HG03558 (cell line): ENCODE data around the gene ADAT3.
A peak's percentile ranks its signal among the peaks of the same experiment; 100 is the strongest.

Experiments
- ATAC-seq: cut with Tn5 transposase; IDR thresholded peaks from one replicate; pipeline ENCODE4 v1.9.1; 2021; ENCODE audit warnings: moderate number of reproducible peaks; ENCODE audit not compliant: unreplicated experiment; ENCODE audit errors: extremely low read depth

Gene ADAT3

DNA sequence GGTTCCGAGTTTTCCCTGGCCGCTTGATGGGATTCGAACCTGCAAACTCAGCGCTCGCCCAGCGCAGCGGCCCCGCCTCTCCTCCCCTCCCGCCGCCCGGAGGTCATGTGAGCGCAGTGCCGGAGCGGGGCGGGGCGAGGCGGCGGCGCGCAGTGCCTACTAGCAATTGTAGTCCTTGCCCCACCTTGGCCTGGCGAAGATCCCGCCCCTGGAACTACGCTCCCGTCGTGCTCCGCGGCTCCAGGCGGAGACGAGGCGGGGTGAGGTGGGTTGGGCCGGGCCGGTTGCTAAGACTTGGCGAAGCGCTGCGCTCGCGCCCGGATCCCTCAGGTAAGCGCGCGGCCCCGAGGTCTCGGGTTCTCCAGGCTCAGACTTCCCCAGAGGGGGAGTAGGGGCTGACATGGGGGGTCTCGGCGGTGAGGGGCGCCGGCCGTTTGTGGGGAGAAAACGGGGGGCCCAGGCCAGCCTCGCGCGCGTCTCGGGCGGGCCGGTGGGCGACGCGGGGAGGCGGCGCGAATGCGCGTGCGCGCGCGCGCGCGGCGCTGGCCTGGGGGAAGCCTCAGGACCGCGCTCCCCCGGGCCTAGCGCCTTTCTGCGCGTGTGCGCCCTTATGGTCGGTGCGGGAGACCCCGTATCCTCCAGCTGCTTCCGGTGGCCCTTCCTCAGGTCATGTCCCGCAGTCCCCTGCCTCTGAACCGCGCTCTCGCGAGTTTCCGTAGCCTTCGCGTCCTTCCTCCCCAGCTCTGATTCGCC, at the start of gene ADAT3, which contains the start of gene SCAMP4:
Gene ADAT3 (plus strand): TSS at position 290 of the 753 bp plus-strand sequence. CDS start 6,649 bp downstream, outside the sequence.
Gene SCAMP4 (plus strand): TSS at position 290 of the 753 bp plus-strand sequence. CDS start 9,621 bp downstream, outside the sequence.
- ATAC-seq, result peak; percentile 69

- no peak for ATAC-seq
Measured at GRCh38 chr19:1855828-1856255, 49.4 kb upstream of the ADAT3 start.

DNA sequence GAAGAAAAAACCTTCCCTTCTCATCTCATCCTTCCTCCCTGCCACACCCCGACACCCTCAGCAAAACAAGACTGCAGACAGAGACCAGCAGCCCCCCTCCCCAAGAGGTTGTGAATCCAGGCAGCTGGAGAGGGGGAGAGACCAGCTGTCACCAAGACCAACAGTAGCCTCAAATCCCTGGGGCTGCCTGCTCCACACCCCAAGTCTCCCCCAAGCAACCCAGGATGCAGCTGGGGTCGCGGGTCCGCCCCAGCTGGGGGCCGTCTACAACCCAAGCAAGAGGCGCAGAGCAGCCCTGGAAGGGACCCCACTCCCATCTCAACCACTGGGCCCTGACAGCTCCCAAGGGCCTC, 48.9 kb upstream of the ADAT3 start:
- no peak for ATAC-seq

DNA sequence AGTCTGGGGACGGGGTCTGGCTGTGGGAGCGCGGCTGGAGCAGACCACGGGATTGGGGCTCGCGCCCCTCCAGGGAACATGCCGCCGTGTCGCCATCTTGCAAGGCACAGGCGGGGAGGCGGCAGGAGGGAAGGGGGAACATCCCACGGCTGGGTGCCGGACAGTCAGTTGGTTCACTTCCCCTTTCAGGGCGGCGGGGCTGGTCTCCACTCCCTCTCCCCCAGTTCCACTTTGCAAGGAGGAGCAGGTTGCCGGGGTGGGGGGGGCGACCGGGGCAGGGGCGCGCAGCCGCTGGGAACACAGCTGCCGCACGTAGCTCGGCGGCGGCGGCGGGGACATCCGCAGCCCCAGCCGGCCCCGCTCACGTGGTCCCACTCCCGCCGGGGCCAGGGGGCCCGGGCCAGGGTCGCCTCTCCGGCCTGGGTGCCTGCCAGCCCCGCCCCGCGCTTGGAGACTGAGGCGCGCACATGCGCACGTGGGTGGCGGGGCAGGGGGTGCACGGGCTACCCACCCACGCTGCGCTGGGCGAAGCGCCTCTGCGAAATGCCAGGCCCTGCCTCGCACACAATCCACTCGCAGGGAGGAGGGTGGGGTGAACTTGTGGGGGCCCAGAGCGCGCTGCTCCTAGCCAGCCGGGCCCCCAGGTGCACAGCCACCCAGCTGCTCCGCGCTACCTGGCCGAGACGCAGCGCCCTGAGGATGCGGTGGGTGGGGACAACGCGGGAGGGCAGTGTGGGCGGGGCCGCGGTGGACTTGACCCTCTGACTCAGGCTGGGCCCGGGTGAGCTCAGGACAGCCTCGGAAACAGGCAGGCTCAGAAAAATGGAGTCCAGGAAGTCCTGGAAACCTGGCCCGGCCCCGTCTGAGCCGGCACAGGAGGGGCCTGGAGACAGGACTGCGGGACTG, 48.2 kb upstream of the ADAT3 start:
- no peak for ATAC-seq

DNA sequence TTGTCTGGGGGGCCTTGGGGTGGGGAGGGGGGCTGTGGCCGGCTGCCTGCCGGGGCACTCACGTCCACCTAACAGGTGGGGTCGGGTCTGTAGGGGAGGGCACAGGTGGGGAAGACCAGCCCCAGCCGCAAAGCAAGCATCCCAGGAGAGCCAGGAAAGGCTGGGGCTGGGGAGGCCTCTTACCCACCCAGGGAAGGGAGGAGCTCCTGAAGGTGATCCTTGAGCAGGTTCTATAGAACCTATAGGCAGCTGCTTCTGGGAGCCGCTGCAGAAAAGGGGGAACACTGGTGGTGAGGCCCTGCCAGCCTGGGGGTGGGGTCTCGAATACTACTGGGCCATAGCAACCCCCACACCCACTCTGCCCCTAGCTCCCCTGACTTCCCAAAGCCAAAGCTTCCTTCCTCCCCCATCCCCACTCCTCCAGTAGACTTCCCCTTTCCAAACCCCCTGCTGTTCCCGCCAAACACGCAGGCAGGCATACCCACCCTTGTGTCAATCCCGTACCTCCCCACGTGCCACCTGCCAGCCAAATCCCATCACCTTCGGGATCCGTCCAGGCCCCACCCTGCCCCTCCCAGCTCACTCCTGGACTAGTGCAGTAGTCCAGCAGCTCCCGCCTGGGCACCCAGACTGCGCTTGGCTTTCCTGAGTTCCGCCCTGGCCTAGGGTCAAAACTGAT, 47.4 kb upstream of the ADAT3 start:
- ATAC-seq, result no peak

DNA sequence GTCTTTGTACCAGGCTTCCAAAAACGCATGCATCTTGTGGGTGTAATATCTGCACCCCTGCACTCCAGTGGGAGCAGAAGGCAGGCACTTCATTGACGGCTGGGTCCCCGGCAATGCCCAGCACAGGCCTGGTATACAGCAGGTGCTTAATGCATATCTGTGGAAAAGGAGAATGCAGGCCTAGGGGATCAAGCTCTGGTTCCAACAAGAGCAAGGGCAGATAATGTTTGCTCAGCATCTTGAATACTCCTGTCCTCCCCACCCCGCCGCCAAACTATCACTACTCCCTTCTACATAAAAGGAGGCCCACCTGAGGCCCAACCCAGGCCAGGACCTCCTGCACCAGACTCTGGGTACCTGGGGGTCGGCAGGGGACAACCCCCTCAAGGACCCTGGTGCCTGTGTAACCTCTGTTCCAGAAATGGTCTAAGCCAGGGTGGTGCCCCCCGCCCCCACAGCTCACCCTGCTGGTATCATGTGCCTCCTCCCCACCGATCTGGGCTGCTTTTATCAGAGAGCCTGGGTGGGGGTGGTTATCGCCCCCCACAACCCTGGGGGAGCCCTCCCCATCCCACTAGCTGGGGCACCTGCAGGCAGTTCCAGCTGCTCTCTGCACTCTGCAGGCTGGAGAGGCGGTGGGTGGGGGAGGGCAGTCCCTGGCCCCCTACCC, 46.7 kb upstream of the ADAT3 start:
- no peak for ATAC-seq

DNA sequence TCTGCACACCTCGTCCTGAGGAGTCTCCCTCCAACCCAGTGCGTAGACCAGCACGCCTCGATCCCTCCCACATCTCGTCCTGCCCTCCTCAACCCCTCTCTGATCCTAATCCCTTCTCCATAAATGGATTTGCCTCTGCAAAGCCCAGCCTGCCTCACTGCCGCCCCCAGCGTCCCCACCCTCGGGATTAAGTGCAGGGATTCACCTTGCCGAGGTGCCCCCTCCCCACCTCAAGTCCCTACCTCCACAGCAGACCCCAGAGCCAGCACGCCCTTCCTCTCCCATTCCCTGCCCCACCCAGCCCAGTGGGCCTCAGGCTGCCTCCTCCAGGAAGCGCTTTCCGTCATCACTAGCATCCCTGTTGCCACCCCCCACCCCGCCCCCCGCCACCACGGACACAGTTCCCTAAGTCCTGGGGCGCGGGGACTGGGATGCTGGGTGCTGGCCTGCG, 45.8 kb upstream of the ADAT3 start:
- no peak for ATAC-seq

- ATAC-seq, result no peak
Measured at GRCh38 chr19:1860042-1860775, 45.0 kb upstream of the ADAT3 start.

GRCh38 chr19:1860821-1861598, 44.2 kb upstream of the ADAT3 start:
- no peak for ATAC-seq

DNA sequence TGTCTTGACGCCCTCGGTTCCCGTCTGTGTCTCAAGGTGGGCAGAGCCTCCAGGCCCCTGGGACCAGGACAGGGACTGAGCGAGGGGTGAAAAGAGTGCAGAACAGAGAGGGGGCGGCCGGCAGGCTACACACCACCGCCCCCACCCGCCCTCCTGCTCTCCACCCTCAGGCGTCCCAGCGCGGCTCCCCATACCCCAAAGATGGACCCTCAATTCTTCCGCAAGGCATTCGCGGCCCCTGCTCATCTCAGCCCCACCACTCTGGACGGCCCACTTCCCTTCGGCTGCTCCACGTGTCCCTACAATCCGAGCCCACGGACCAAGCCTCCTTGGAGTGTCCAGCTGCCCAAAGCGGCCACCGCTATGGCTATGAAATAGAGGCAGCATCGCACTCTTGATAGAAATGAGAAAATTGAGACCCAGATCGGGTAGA, 43.6 kb upstream of the ADAT3 start:
- ATAC-seq, result no peak

DNA sequence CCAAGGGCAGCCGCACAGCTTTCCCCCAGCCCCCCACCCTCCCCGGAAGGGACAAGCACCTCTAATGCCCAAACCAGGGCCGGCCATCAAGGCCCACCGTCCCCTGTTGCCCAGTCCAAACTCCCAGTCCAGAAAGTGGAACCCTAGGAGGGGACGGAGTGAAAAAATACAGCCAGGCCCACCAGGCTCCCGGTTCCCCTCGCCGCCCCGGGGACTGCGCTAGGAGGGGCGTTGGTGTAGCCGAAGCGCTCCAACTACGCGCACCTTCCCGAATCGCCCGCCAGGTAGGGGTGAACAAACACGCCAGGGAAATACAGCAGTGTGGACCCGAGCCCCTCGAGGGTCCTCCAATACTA, 43.2 kb upstream of the ADAT3 start:
- ATAC-seq, result no peak

DNA sequence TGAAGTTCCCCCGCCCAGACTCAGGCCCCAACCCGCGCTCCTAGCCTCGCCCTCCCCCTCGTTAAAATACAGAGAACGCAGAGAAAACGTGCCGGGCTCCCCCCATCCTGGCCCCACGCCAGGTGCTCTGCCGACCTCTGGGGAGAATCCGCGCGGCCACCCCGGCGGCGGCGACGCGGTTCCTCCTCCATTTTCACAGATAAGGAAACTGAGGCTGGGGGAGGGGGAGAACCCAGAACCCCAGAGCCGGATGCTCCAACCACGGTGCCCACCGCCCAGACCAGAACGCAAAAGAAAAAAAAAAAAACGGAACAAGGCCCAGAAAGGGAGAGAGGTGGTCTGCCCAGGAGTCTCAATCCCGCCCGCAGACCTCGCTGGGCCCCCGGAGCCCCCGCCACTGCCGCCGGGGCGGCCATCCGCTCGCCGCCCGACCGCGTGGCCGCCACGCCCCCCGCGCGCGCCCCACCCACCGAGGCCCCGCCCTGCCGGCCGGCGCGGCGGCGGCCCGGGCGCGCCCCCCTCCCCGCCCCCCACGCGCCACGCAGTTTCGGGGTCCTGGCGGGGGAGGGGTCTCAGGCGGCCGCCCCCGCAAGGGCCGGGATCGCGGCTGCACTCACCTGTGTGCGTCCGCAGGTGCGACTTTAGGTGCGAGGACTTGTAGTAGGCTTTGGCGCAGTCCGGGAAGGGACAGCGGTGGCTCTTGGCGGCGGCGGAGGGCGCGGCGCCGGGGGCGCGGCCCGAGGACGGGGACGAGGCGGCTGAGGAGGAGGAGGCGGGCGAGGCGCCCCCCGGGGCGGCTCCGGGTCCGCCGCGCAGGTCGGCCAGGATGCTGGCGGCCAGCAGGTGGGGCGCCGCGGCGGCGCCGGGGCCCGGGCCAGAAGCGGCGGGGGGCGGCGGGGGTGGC, 42.5 kb upstream of the ADAT3 start:
- ATAC-seq, result no peak

- no peak for ATAC-seq
Measured at GRCh38 chr19:1863328-1863637, 41.9 kb upstream of the ADAT3 start, which contains the start of gene KLF16. TSS of gene KLF16 (minus strand) at chr19:1863579. CDS start at chr19:1863497, 82 bp downstream.

- peak; percentile 31 for ATAC-seq
Measured at GRCh38 chr19:1863638-1864479, 41.3 kb upstream of the ADAT3 start.

- no peak for ATAC-seq
Measured at GRCh38 chr19:1864480-1865171, 40.6 kb upstream of the ADAT3 start.
